Measurements from ENCODE around the gene ETFDH.

- TF ChIP-seq POLR2A (IDR thresholded peaks at IDR 0.05): peak; percentile 82 to 93
- TF ChIP-seq CTCF (IDR thresholded peaks at IDR 0.05): peak; percentile 52 to 87 (median 75)
Measured at GRCh38 chr4:158671915-158672806, at the start of gene ETFDH.
